Stomach (tissue), 9 donors: Measurements from ENCODE around the gene RENBP. TPM values are rescaled to one million over a fixed set of nuclear protein-coding genes. Genes with fewer than 3 reads are reported as not detected.

ENCODE experiments used
- DNase-seq, 2 donors: peaks; one replicate each; pipeline versions ENCODE4 v3.0.0 to v3.0.0-alpha.2; 2013 to 2019
- H3K27ac ChIP-seq, 5 donors: fragments of 200-600 bp in 4 of 5; sonication (generic) in 4 of 5; one replicate each; pipeline ENCODE4 v1.5.1; 2013 to 2019; ENCODE audit warnings: mild to moderate bottlenecking in 1 of 5, moderate library complexity in 1 of 5
- H3K27me3 ChIP-seq, 3 donors: fragments of 200-600 bp; sonication (generic); one replicate each; pipeline ENCODE4 v1.5.1; 2017 to 2019; ENCODE audit warnings: mixed run types in 1 of 3
- H3K36me3 ChIP-seq, 4 donors: fragments of 200-600 bp; sonication (generic); 1 replicate in 3 of 4; 2 replicates in 1 of 4; pipeline ENCODE4 v1.5.1; 2016 to 2019
- H3K4me1 ChIP-seq, 4 donors: fragments of 200-600 bp; sonication (generic); one replicate each; pipeline ENCODE4 v1.5.1; 2016 to 2019
- H3K4me3 ChIP-seq, 4 donors: fragments of 200-600 bp; sonication (generic) in 3 of 4; one replicate each; pipeline ENCODE4 v1.5.1; 2016 to 2019; ENCODE audit warnings: mild to moderate bottlenecking in 1 of 4
- H3K9me3 ChIP-seq, 4 donors: fragments of 200-600 bp; sonication (generic); one replicate each; pipeline ENCODE4 v1.5.1; 2016 to 2019
- EP300 ChIP-seq: sonication (generic); formaldehyde crosslinking; IDR thresholded peaks from one replicate; pipeline ENCODE4 v1.6.1; 2017; ENCODE audit warnings: antibody characterized with exemption
- POLR2A ChIP-seq, 4 donors: fragments of 450-650 bp; IDR thresholded peaks; one replicate each; pipeline ENCODE4 v1.6.1; 2016; ENCODE audit warnings: antibody characterized with exemption in 4 of 4, control low read depth in 2 of 4, mild to moderate bottlenecking in 1 of 4, moderate library complexity in 1 of 4
- POLR2AphosphoS5 ChIP-seq, 3 donors: sonication (generic); formaldehyde crosslinking; IDR thresholded peaks; one replicate each; pipeline ENCODE4 v1.6.1; 2016; ENCODE audit warnings: antibody characterized with exemption in 3 of 3
- WGBS, 5 donors: extraction: QIAGEN DNeasy Blood & Tissue Kit in 3 of 5; methylation state at CpG; one replicate each; pipeline versions ENCODE4 v1.1.5 to v1.1.7; 2013 to 2018; 5-methylcytosine and 5-hydroxymethylcytosine counted together
- intact Hi-C: fragments of 100-400 bp; cut with DNase I; formaldehyde crosslinking; loops from one replicate; pipeline ENCODE4 v1.15.1; 2023; ENCODE audit warnings: low total_unique reads
- polyA plus RNA-seq, 3 donors: library from polyadenylated mRNA; stranded (reverse); fragments of 200-250 nt; gene quantifications; one replicate each; pipeline ENCODE4 v1.2.3, GENCODE V29; 2013
- total RNA-seq, 5 donors: library from RNA; depleted of rRNA; stranded (reverse); fragments of >200 nt; gene quantifications; one replicate each; pipeline versions ENCODE4 v1.1.0 to v1.2.3, GENCODE V29; 2014 to 2016
- TF ChIP-seq, protein P1 (sequence below), 7 experiments: fragments of 450-650 bp in 4 of 7; fragments of 200-600 bp in 3 of 7; sonication (generic) in 3 of 7; IDR thresholded peaks; one replicate each; pipeline ENCODE4 v1.5.1; 2016 to 2019; ENCODE audit warnings: antibody characterized with exemption in 7 of 7, control low read depth in 2 of 7, mild to moderate bottlenecking in 1 of 7
- donor health status: healthy with polysubstance abuse.
- donor health status: Bipolar disorder and iron deficiency.
- donor health status: healthy.

The RENBP gene
- total and polyA plus RNA-seq, 8 donors, result 2.3 to 12.7 (median 8.1) TPM; not detected in 3

- no peak for DNase-seq
- peaks cover 0 to 5% (median 0%) of the 10 kb centered on the region in 3 donors for H3K27me3 ChIP-seq
- H3K36me3 ChIP-seq, result peaks cover 46 to 100% (median 97%) of the 10 kb centered on the region in 4 donors
- H3K9me3 ChIP-seq, result no peaks in the 10 kb centered on the region
- H3K4me3 ChIP-seq, result no peak overlapping the region
- H3K27ac ChIP-seq, result peak overlapping the region in 1 of 5 donors; percentile 79
- H3K4me1 ChIP-seq, result peaks cover 0 to 18% (median 8%) of the 10 kb centered on the region in 4 donors
- TF ChIP-seq POLR2A (IDR thresholded peaks at IDR 0.05), result no peak
- no peak for TF ChIP-seq EP300
- TF ChIP-seq POLR2AphosphoS5 (IDR thresholded peaks at IDR 0.05), result no peak
- TF ChIP-seq, protein P1, sequence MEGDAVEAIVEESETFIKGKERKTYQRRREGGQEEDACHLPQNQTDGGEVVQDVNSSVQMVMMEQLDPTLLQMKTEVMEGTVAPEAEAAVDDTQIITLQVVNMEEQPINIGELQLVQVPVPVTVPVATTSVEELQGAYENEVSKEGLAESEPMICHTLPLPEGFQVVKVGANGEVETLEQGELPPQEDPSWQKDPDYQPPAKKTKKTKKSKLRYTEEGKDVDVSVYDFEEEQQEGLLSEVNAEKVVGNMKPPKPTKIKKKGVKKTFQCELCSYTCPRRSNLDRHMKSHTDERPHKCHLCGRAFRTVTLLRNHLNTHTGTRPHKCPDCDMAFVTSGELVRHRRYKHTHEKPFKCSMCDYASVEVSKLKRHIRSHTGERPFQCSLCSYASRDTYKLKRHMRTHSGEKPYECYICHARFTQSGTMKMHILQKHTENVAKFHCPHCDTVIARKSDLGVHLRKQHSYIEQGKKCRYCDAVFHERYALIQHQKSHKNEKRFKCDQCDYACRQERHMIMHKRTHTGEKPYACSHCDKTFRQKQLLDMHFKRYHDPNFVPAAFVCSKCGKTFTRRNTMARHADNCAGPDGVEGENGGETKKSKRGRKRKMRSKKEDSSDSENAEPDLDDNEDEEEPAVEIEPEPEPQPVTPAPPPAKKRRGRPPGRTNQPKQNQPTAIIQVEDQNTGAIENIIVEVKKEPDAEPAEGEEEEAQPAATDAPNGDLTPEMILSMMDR (IDR thresholded peaks at IDR 0.05), result no peak
- 70 to 84% (median 81%) methylated on average over 7 to 12 of the region's 12 CpGs for WGBS, 5 donors
- intact Hi-C loops, result no loop called here
These were observed 10.8 kb upstream of the RENBP start for GRCh38 chrX:153955228-153955732.

GRCh38 chrX:153954558-153955227 lies 10.2 kb upstream of the RENBP start:
- WGBS, 5 donors, result 92 to 99% (median 93%) methylated on average over 25 to 44 of the region's 44 CpGs; no CpG with 5 or more reads in 1 of the 5 donors
- TF ChIP-seq, protein P1 (IDR thresholded peaks at IDR 0.05), result no peak
- no peak for TF ChIP-seq POLR2AphosphoS5 (IDR thresholded peaks at IDR 0.05)
- no peak for TF ChIP-seq POLR2A (IDR thresholded peaks at IDR 0.05)
- no peak for TF ChIP-seq EP300
- H3K4me1 ChIP-seq, result peaks cover 0 to 21% (median 10%) of the 10 kb centered on the region in 4 donors
- DNase-seq, result no peak
- H3K36me3 ChIP-seq, result peaks cover 43 to 100% (median 97%) of the 10 kb centered on the region in 4 donors
- no peaks in the 10 kb centered on the region for H3K9me3 ChIP-seq
- peaks cover 0 to 2% (median 0%) of the 10 kb centered on the region in 3 donors for H3K27me3 ChIP-seq
- peak overlapping the region in 1 of 4 donors; percentile 3 for H3K4me3 ChIP-seq
- intact Hi-C loops, result loop anchor here (5.0 kb wide), 1 partner anchor 192 kb away; the partner anchor contains the start of gene PLXNB3
- H3K27ac ChIP-seq, result peak overlapping the region in 2 of 5 donors; percentile 78 to 79

DNA sequence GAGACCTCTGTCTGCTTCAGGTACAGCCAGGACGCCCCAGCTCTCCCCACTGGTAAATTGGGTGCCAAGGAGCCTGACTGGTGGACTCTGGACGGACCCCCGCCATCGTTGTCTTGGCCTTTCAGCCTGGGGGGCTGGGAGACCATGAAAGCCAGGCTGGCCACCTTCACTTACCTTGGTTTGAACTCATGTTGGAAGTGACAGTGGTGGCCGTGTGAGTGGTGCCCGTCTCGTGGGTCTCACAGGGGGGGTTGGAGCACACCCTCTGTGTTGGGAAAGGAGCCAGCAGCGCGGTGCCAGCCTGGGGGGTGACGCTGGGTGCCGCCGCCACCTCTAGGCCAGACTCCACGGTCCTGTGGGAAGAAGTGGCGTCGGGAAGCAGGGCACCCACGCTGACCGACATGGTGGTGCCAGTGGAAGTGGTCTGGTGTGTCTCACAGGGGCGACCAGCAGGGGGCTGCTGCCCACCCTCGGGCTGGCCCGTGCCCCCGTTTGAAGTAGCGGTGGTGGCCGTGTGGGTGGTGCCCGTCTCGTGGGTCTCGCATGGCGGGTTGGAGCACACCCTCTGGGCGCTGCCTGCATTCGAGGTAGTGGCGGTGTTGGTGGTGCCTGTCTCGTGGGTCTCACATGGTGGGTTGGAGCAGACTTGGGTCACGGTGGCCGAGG lies 9.6 kb upstream of the RENBP start:
- no peak for TF ChIP-seq EP300
- no peak for TF ChIP-seq POLR2AphosphoS5 (IDR thresholded peaks at IDR 0.05)
- TF ChIP-seq, protein P1 (IDR thresholded peaks at IDR 0.05), result no peak
- no peak for TF ChIP-seq POLR2A (IDR thresholded peaks at IDR 0.05)
- WGBS, 5 donors, result 60 to 84% (median 78%) methylated on average over 2 to 33 of the region's 33 CpGs
- peaks cover 0 to 28% (median 10%) of the 10 kb centered on the region in 4 donors for H3K4me1 ChIP-seq
- H3K27ac ChIP-seq, result peak overlapping the region in 4 of 5 donors; percentile 11 to 79 (median 73)
- peak overlapping the region in 2 of 4 donors; percentile 3 to 13 for H3K4me3 ChIP-seq
- no peaks in the 10 kb centered on the region for H3K9me3 ChIP-seq
- H3K27me3 ChIP-seq, result no peaks in the 10 kb centered on the region
- peaks cover 38 to 100% (median 97%) of the 10 kb centered on the region in 4 donors for H3K36me3 ChIP-seq
- intact Hi-C loops, result loop anchor here (5.0 kb wide), 1 partner anchor 192 kb away; the partner anchor contains the start of gene PLXNB3
- no peak for DNase-seq

DNA sequence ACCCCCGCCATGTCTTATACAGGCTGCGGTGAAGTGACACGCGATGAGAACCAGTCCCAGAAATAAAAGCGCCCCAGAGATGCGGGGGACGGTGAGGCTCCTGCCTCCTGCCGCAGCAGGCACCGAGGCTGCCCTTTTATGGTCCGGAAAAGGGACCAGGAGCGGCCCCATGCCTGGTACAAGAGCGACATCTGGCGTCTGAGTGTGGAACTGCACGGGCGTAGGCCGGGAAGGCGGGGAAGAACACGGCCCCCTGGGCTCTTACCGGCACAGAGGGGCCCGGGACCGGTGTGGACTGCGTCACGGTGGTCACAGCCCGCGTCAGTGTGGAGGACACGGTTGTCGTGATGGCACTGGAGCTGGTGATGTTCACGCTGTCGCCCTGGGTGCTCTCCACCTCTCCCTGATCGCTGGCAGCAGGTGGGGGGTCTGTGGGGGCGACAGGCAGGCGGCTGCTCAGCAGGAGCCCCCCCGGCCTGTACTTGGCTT lies 8.9 kb upstream of the RENBP start:
- 25 to 60% (median 30%) methylated on average over 2 to 33 of the region's 33 CpGs for WGBS, 5 donors
- Histone ChIP-seq H3K4me1 (peaks cover 0 to 34% (median 10%) of the 10 kb centered on the region in 4 donors), H3K4me3 (peak overlapping the region in 2 of 4 donors; percentile 3 to 13), H3K36me3 (peaks cover 38 to 100% (median 97%) of the 10 kb centered on the region in 4 donors), H3K27ac (peak overlapping the region in 4 of 5 donors; percentile 29 to 79 (median 73)), H3K27me3 (no peaks in the 10 kb centered on the region), H3K9me3 (no peaks in the 10 kb centered on the region)
- no peak for TF ChIP-seq POLR2A (IDR thresholded peaks at IDR 0.05)
- TF ChIP-seq, protein P1 (IDR thresholded peaks at IDR 0.05), result peak in 5 of 7 experiments; percentile 87 to 99 (median 97)
- TF ChIP-seq POLR2AphosphoS5 (IDR thresholded peaks at IDR 0.05), result peak in 2 of 3 donors; percentile 21 to 66
- no peak for TF ChIP-seq EP300
- peak; percentile 79 to 86 for DNase-seq
- intact Hi-C loops, result loop anchor here (5.0 kb wide), 1 partner anchor 191 kb away; the partner anchor contains the start of gene PLXNB3
